HepG2 (cell line): ENCODE measurements around the gene EEA1. TPM values are rescaled to one million over a fixed set of nuclear protein-coding genes. Genes with fewer than 3 reads are reported as not detected.

Experiments
- ATAC-seq: fragments of 200-7000 bp; cut with Tn5 transposase; 3 replicates; pipeline ENCODE4 v1.9.1; 2020; ENCODE audit warnings: mild to moderate bottlenecking, moderate library complexity
- BruUV-seq: library from RNA; stranded (reverse); fragments of 400-500 nt; replicated peaks from 2 replicates; lab custom pipeline; 2021; lab: Mats Ljungman, UMichigan
- CTCF ChIA-PET: fragments of 300-600 bp; formaldehyde crosslinking; extraction: SDS; loops from one replicate; lab custom pipeline; 2021; ENCODE audit warnings: low total read pairs, inconsistent platforms, low intra/inter-chr PET ratio; lab: Yijun Ruan, JAX
- POLR2A ChIA-PET: fragments of 350-600 bp; sonication (Branson Sonifier 250); formaldehyde crosslinking; loops from one replicate; lab custom pipeline; 2020; ENCODE audit warnings: antibody characterized with exemption, inconsistent platforms; lab: Yijun Ruan, JAX
- DNase-seq: peaks from one replicate; pipeline ENCODE4 v3.0.0-alpha.2; 2015; ENCODE audit warnings: low spot score
- FAIRE-seq: peaks from 3 replicates; lab custom pipeline; 2011; peaks lifted over from hg19 to GRCh38; lab: Jason Lieb, UNC
- H2AFZ ChIP-seq: one replicate; pipeline ENCODE4 v1.6.1; 2011; ENCODE audit warnings: low read length, inconsistent platforms
- H3K27ac ChIP-seq: fragments of 300-600 bp; 3 replicates; pipeline ENCODE4 v1.8.0; 2011; ENCODE audit warnings: mixed run types, mild to moderate bottlenecking, mixed read lengths, low read length, inconsistent platforms; ENCODE audit not compliant: insufficient read depth; ENCODE audit errors: extremely low read length
- H3K27me3 ChIP-seq, 2 experiments: fragments of 200-600 bp in 1 of 2; 2 replicates in 1 of 2; 3 replicates in 1 of 2; pipeline versions ENCODE4 v1.6.0 to v1.8.0; 2011; ENCODE audit warnings: low read length in 2 of 2, mild to moderate bottlenecking in 2 of 2, moderate library complexity in 2 of 2, inconsistent platforms in 1 of 2; ENCODE audit not compliant: insufficient read depth in 2 of 2, control insufficient read depth in 1 of 2
- H3K36me3 ChIP-seq, 2 experiments: fragments of 200-600 bp in 1 of 2; replicated peaks in 1 of 2; 2 replicates in 1 of 2; 3 replicates in 1 of 2; pipeline versions ENCODE4 v1.5.1 to v1.8.0; 2011; ENCODE audit warnings: low read length in 2 of 2, inconsistent platforms in 1 of 2; ENCODE audit not compliant: insufficient read depth in 2 of 2, control insufficient read depth in 1 of 2
- H3K4me1 ChIP-seq: 2 replicates; pipeline ENCODE4 v1.5.1; 2012; ENCODE audit warnings: low read length, inconsistent platforms; ENCODE audit not compliant: insufficient read depth
- H3K4me2 ChIP-seq: 2 replicates; pipeline ENCODE4 v1.6.0; 2011; ENCODE audit warnings: low read depth, low read length, inconsistent platforms
- H3K4me3 ChIP-seq, 3 experiments: fragments of 200-600 bp in 1 of 3; sonication (generic), shearing (Covaris generic) in 1 of 3; replicated peaks in 1 of 3; 2 replicates each; pipeline ENCODE4 v1.5.1; 2011 to 2016; ENCODE audit warnings: low read length in 3 of 3, inconsistent platforms in 2 of 3, low read depth in 2 of 3, mild to moderate bottlenecking in 2 of 3, control low read depth in 1 of 3, mixed read lengths in 1 of 3; ENCODE audit not compliant: insufficient read depth in 1 of 3
- H3K79me2 ChIP-seq: one replicate; pipeline ENCODE4 v1.6.1; 2011; ENCODE audit warnings: low read length, inconsistent platforms; ENCODE audit not compliant: insufficient read depth
- H3K9ac ChIP-seq: 2 replicates; pipeline ENCODE4 v1.6.0; 2011; ENCODE audit warnings: mild to moderate bottlenecking, low read depth, low read length, inconsistent platforms; ENCODE audit not compliant: insufficient read depth
- H3K9me3 ChIP-seq: 2 replicates; pipeline ENCODE4 v1.5.1; 2012; ENCODE audit warnings: mild to moderate bottlenecking, low read length
- H4K20me1 ChIP-seq: 2 replicates; pipeline ENCODE4 v1.6.0; 2011; ENCODE audit warnings: inconsistent platforms, mild to moderate bottlenecking, low read length, moderate library complexity; ENCODE audit not compliant: insufficient read depth
- CEBPB ChIP-seq: IDR thresholded peaks from 2 replicates; pipeline ENCODE4 v1.6.1; 2011; ENCODE audit warnings: low read depth, low read length, improper control_type of control experiment, borderline replicate concordance
- KLF11 ChIP-seq: IDR thresholded peaks from 2 replicates; pipeline ENCODE4 v1.6.1; 2016; ENCODE audit warnings: missing compliant biosample characterization
- ZNF205 ChIP-seq: IDR thresholded peaks from 2 replicates; pipeline ENCODE4 v1.6.1; 2018; ENCODE audit warnings: missing biosample characterization, missing genetic modification reagents
- ZNF407 ChIP-seq: sonication (generic); formaldehyde crosslinking; IDR thresholded peaks from one replicate; pipeline ENCODE4 v1.5.1; 2020; ENCODE audit warnings: mild to moderate bottlenecking, missing genetic modification reagents; ENCODE audit errors: not compliant biosample characterization
- ZNF549 ChIP-seq: sonication (generic); formaldehyde crosslinking; IDR thresholded peaks from 2 replicates; pipeline ENCODE4 v1.5.0; 2020; ENCODE audit warnings: missing genetic modification reagents
- ZNF558 ChIP-seq: sonication (generic); formaldehyde crosslinking; IDR thresholded peaks from 2 replicates; pipeline ENCODE4 v1.9.0; 2022; ENCODE audit warnings: mild to moderate bottlenecking, missing genetic modification reagents, borderline replicate concordance
- ZNF639 ChIP-seq: conservative IDR thresholded peaks from 2 replicates; pipeline ENCODE4 v1.6.1; 2018; ENCODE audit warnings: missing genetic modification reagents
- WGBS: methylation state at CpG from one replicate; pipeline ENCODE4 v1.1.6; 2017; ENCODE audit warnings: low lambda C conversion rate; 5-methylcytosine and 5-hydroxymethylcytosine counted together
- in situ Hi-C: cut with HindIII; loops from 2 replicates; pipeline ENCODE4 v1.10.0; 2017; ENCODE audit warnings: low pct_unique_long_range_greater_than_20kb; ENCODE audit not compliant: extremely low pct_ligation_motif_present
- intact Hi-C: fragments of 100-400 bp; cut with micrococcal nuclease; formaldehyde crosslinking; loops from one replicate; pipeline ENCODE4 v1.10.0; 2022; ENCODE audit not compliant: unreplicated experiment
- polyA plus RNA-seq, 8 experiments: library from polyadenylated mRNA; depleted of rRNA in 3 of 8; stranded (reverse) in 7 of 8; unstranded in 1 of 8; fragments of >200 nt; fragmentation: Illumina TruSeq in 4 of 8; extraction: Trizol in 4 of 8; gene quantifications; 2 replicates each; pipeline versions ENCODE4 v1.2.1 to v1.2.3, GENCODE V29; 2011 to 2016; ENCODE audit warnings: low read depth in 4 of 8, missing spikeins in 1 of 8, mixed read lengths in 1 of 8; ENCODE audit not compliant: insufficient read depth in 1 of 8
- total RNA-seq, 5 experiments: library from RNA; depleted of rRNA; stranded (reverse); fragments of >200 nt; fragmentation: Illumina TruSeq; extraction: Trizol; gene quantifications; 2 replicates each; pipeline ENCODE4 v1.2.3, GENCODE V29; 2016; ENCODE audit warnings: low read depth in 1 of 5

EEA1 gene
- total and polyA plus RNA-seq, 2 of the 13 experiments (the other 11 are each of a cell fraction or from before 2014, with no cell fraction given) = 5.0 to 19.3 TPM

GRCh38 chr12:92847368-92847767 lies 81.7 kb downstream of the EEA1 start:
- ChIA-PET POLR2A (no interaction called here), CTCF (no interaction called here)
- in situ Hi-C loops = no loop called here
- no peak overlapping the region for H3K4me2 ChIP-seq
- H3K9ac ChIP-seq = no peak overlapping the region
- FAIRE-seq (no peak), ATAC-seq (no peak), DNase-seq (no peak)
- no peak overlapping the region for H3K4me3 ChIP-seq
- peaks cover 15% of the 10 kb centered on the region for H3K4me1 ChIP-seq
- H3K27ac ChIP-seq = no peak overlapping the region
- H3K9me3 ChIP-seq = no peaks in the 10 kb centered on the region
- peaks cover 1 to 16% of the 10 kb centered on the region in 2 experiments for H3K36me3 ChIP-seq
- no peaks in the 10 kb centered on the region for H3K27me3 ChIP-seq
- H4K20me1 ChIP-seq = no peaks in the 10 kb centered on the region
- H2AFZ ChIP-seq = no peak overlapping the region
- WGBS = 94% methylated on average over 1 of the region's 1 CpG
- intact Hi-C loops = no loop called here
- BruUV-seq = no TSS peak
- no peaks in the 10 kb centered on the region for H3K79me2 ChIP-seq
- TF ChIP-seq KLF11 (CRISPR knock-in tag) = no peak
- no peak for TF ChIP-seq ZNF558 (CRISPR knock-in tag)
- TF ChIP-seq ZNF205 (CRISPR knock-in tag) = no peak
- TF ChIP-seq ZNF639 (CRISPR knock-in tag) = no peak
- TF ChIP-seq ZNF407 = no peak
- peak; percentile 52 for TF ChIP-seq CEBPB
- no peak for TF ChIP-seq ZNF549 (CRISPR knock-in tag)
